OCI-LY3 (cell line): ENCODE results near the gene DKK3.

ENCODE experiments used
- H2AFZ ChIP-seq: fragments of 200-600, 300-600 bp; shearing (Covaris generic); 2 replicates; pipeline ENCODE4 v1.6.0; 2014; ENCODE audit warnings: antibody characterized with exemption, low read depth, low read length
- H3K27ac ChIP-seq: fragments of 200-600, 300-600 bp; sonication (generic); 2 replicates; pipeline ENCODE4 v1.5.1; 2014; ENCODE audit warnings: mild to moderate bottlenecking, low read length, moderate library complexity, mixed read lengths
- H3K27me3 ChIP-seq: fragments of 200-600, 300-600 bp; sonication (generic); 2 replicates; pipeline ENCODE4 v1.6.1; 2014; ENCODE audit warnings: low read depth, low read length, mixed read lengths
- H3K36me3 ChIP-seq: fragments of 200-600, 300-600 bp; sonication (generic); replicated peaks from 2 replicates; pipeline ENCODE3; 2014; ENCODE audit warnings: low read depth, low read length, mixed read lengths
- H3K4me1 ChIP-seq: fragments of 300-600, 200-600 bp; sonication (generic); 2 replicates; pipeline ENCODE4 v1.6.1; 2014; ENCODE audit warnings: low read length, mixed read lengths
- H3K4me2 ChIP-seq: fragments of 200-600, 300-600 bp; sonication (generic); 2 replicates; pipeline ENCODE4 v1.6.1; 2014; ENCODE audit warnings: low read length, mixed read lengths
- H3K4me3 ChIP-seq: fragments of 300-600, 200-600 bp; sonication (generic); 2 replicates; pipeline ENCODE4 v1.5.1; 2014; ENCODE audit warnings: antibody characterized with exemption, mild to moderate bottlenecking, low read length, moderate library complexity
- H3K79me2 ChIP-seq: fragments of 300-600, 200-600 bp; shearing (Covaris generic); 2 replicates; pipeline ENCODE4 v1.6.1; 2014; ENCODE audit warnings: mild to moderate bottlenecking, low read length, mixed read lengths
- H3K9ac ChIP-seq: fragments of 300-600, 200-600 bp; shearing (Covaris generic); 2 replicates; pipeline ENCODE4 v1.6.0; 2014; ENCODE audit warnings: mild to moderate bottlenecking, low read length, moderate library complexity
- H3K9me3 ChIP-seq: fragments of 200-600, 300-600 bp; shearing (Covaris generic); 2 replicates; pipeline ENCODE4 v1.6.1; 2014; ENCODE audit warnings: low read length, mixed read lengths; ENCODE audit not compliant: insufficient read depth
- H4K20me1 ChIP-seq: fragments of 200-600, 300-600 bp; sonication (generic); 2 replicates; pipeline ENCODE4 v1.6.1; 2016; ENCODE audit warnings: low read length, mixed read lengths; ENCODE audit not compliant: insufficient read depth
- EZH2phosphoT487 ChIP-seq: fragments of 200-600 bp; shearing (Covaris generic); IDR thresholded peaks from 2 replicates; pipeline ENCODE4 v1.6.1; 2018; ENCODE audit warnings: antibody characterized with exemption, mixed run types, low read depth
- TF ChIP-seq, protein P1 (sequence below): fragments of 200-600, 300-600 bp; sonication (generic); IDR thresholded peaks from 2 replicates; pipeline ENCODE4 v1.5.1; 2014; ENCODE audit warnings: antibody characterized with exemption, low read length, low read depth

DKK3 gene

DNA sequence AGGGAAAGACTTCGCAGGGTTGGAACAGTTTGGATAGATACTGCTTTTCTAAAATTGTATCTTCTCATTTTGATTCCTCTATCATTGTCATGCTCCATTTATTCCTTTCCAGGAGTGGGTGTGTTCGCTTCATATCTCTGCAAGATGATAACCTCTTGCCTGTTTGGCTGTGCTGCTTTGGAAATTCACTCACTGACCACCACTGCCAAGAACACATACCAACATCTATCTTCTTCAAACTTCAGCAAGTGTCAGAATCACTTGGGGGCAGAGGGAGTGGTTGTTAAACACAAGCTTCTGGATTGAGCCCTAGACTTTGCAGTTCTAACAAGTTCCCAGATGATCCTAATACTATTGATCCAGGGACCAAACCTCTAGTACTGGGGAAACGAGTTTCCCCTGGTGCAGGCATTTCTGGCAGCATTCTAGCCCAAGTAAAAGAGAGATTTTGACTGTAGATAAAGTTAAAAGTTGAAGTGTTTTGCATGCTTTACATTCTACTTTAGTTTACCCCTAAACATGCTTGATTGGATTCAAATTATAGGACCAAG, 11.5 kb upstream of the DKK3 start:
- Histone ChIP-seq H4K20me1 (no peaks in the 10 kb centered on the region), H3K4me3 (no peak overlapping the region), H3K9ac (no peak overlapping the region), H3K27ac (no peak overlapping the region), H3K4me1 (no peaks in the 10 kb centered on the region), H3K79me2 (no peaks in the 10 kb centered on the region), H3K27me3 (peaks cover 8% of the 10 kb centered on the region; the same call in 1 of the 2 replicates), H3K36me3 (no peaks in the 10 kb centered on the region), H2AFZ (no peak overlapping the region), H3K9me3 (no peaks in the 10 kb centered on the region), H3K4me2 (no peak overlapping the region)
- TF ChIP-seq, protein P1, sequence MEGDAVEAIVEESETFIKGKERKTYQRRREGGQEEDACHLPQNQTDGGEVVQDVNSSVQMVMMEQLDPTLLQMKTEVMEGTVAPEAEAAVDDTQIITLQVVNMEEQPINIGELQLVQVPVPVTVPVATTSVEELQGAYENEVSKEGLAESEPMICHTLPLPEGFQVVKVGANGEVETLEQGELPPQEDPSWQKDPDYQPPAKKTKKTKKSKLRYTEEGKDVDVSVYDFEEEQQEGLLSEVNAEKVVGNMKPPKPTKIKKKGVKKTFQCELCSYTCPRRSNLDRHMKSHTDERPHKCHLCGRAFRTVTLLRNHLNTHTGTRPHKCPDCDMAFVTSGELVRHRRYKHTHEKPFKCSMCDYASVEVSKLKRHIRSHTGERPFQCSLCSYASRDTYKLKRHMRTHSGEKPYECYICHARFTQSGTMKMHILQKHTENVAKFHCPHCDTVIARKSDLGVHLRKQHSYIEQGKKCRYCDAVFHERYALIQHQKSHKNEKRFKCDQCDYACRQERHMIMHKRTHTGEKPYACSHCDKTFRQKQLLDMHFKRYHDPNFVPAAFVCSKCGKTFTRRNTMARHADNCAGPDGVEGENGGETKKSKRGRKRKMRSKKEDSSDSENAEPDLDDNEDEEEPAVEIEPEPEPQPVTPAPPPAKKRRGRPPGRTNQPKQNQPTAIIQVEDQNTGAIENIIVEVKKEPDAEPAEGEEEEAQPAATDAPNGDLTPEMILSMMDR: no peak
- no peak for TF ChIP-seq EZH2phosphoT487

DNA sequence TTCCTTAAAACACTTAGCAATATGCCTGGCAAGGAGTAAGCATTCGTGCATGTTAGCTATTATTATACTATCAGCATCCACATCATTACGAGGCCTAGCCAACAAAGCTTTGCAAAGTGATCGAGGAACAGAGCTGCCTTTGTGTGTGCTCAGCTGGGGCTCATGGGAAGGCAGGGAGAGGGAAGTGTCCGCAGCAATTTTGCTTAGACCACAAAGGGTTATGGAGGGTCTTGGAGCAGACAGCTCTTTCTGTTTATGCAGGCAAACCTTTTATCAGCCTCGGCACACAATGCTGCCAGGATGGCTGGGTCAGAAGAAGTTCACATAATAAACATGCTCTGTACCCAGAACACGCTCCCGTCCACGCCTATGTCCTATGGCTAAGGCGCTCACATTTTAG, 10.9 kb upstream of the DKK3 start:
- Histone ChIP-seq H2AFZ (no peak overlapping the region), H3K27me3 (peaks cover 8% of the 10 kb centered on the region; the same call in 1 of the 2 replicates), H3K4me2 (no peak overlapping the region), H3K4me1 (no peaks in the 10 kb centered on the region), H4K20me1 (no peaks in the 10 kb centered on the region), H3K79me2 (no peaks in the 10 kb centered on the region), H3K27ac (no peak overlapping the region), H3K9ac (no peak overlapping the region), H3K36me3 (no peaks in the 10 kb centered on the region), H3K9me3 (no peaks in the 10 kb centered on the region), H3K4me3 (no peak overlapping the region)
- no peak for TF ChIP-seq EZH2phosphoT487
- TF ChIP-seq, protein P1: no peak

DNA sequence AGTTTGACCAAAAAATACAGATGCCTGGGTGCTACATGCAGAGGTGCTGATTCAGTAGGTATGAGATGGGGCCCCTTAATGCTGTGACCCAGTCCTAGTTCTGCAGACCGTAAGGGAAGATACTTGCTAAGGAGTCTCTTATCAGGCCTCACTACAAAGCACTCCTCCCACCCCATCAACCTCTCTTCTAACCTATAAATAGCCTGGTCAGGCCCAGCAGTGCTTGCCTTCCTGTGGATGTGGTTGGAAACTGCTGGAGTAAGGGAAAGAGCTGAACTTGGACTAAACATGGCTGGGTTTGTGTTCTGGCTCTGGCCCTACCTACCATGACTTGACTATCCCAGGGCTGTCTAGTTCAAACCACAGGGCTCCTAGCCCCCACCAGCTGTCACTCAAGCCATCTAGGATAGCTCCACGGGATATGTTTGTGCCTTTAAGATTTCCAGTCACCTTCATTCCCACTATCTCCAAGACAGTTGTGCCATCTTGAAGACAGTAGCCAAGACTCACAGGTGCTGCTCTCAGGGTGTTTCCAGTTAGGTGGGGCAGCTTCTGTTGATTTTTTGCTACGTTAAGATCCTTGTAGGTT, 9.5 kb upstream of the DKK3 start:
- no peaks in the 10 kb centered on the region for H3K36me3 ChIP-seq
- no peaks in the 10 kb centered on the region for H3K9me3 ChIP-seq
- no peaks in the 10 kb centered on the region for H3K79me2 ChIP-seq
- no peaks in the 10 kb centered on the region for H4K20me1 ChIP-seq
- peaks cover 8% of the 10 kb centered on the region; the same call in 1 of the 2 replicates for H3K27me3 ChIP-seq
- no peak overlapping the region for H3K4me3 ChIP-seq
- no peak overlapping the region for H3K9ac ChIP-seq
- H3K27ac ChIP-seq: no peak overlapping the region
- H2AFZ ChIP-seq: no peak overlapping the region
- TF ChIP-seq, protein P1: no peak
- TF ChIP-seq EZH2phosphoT487: no peak
- no peaks in the 10 kb centered on the region for H3K4me1 ChIP-seq
- no peak overlapping the region for H3K4me2 ChIP-seq

DNA sequence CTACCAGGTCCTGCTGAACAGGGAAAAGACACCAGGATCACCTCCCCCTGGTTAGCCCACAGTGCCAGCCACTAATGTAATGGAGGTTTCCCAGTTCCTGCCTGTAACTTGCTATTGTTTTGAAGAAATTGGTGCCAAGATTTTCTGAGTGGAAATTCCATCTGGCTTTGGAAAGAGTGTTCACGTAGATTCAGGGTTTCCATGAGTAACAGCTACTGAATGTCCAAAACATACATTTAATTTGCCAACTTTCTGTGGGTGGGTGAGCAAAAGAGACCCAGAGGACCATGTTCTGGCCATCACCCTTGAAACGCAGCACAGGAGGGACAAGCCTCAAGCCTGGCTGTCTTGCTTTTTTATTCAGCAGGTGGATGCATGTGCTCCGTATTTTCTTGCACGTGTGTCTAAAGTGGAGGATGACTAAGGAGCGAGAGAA, 8.8 kb upstream of the DKK3 start:
- Histone ChIP-seq H3K27ac (no peak overlapping the region), H3K36me3 (no peaks in the 10 kb centered on the region), H3K9me3 (no peaks in the 10 kb centered on the region), H3K4me2 (no peak overlapping the region), H3K4me1 (no peaks in the 10 kb centered on the region), H3K79me2 (no peaks in the 10 kb centered on the region), H3K27me3 (peaks cover 8% of the 10 kb centered on the region; the same call in 1 of the 2 replicates), H2AFZ (no peak overlapping the region), H3K4me3 (no peak overlapping the region), H3K9ac (no peak overlapping the region), H4K20me1 (no peaks in the 10 kb centered on the region)
- TF ChIP-seq EZH2phosphoT487: no peak
- TF ChIP-seq, protein P1: no peak
